Nephron (organoid): ENCODE data around the gene CD226.
"Not testable (repeated sequence)": the region's sequence is repeated elsewhere in the genome, so short reads cannot be mapped to it uniquely, and the experiment has no call there.

Source experiments
- H3K27ac Mint-ChIP-seq, 3 experiments: 2 replicates each; pipeline ENCODE4 v1.8.0; 2020; ENCODE audit warnings: mixed read lengths in 3 of 3, mild to moderate bottlenecking in 2 of 3, moderate library complexity in 1 of 3
- H3K27me3 Mint-ChIP-seq: 2 replicates; pipeline ENCODE4 v1.8.0; 2021; ENCODE audit warnings: low read depth, mild to moderate bottlenecking, moderate library complexity, mixed read lengths
- H3K36me3 Mint-ChIP-seq: 2 replicates; pipeline ENCODE4 v1.8.0; 2020; ENCODE audit warnings: low read depth, mixed read lengths
- H3K4me1 Mint-ChIP-seq: 2 replicates; pipeline ENCODE4 v1.8.0; 2020; ENCODE audit warnings: mixed read lengths
- H3K4me3 Mint-ChIP-seq, 3 experiments: 2 replicates each; pipeline ENCODE4 v1.8.0; 2020; ENCODE audit warnings: mild to moderate bottlenecking in 3 of 3, mixed read lengths in 3 of 3, moderate library complexity in 2 of 3
- H3K9me3 Mint-ChIP-seq: 2 replicates; pipeline ENCODE4 v1.8.0; 2020; ENCODE audit warnings: mixed read lengths
- CTCF ChIP-seq, 3 experiments: fragments of 200-600 bp; sonication (generic); IDR thresholded peaks; one replicate each; pipeline ENCODE4 v1.5.0; 2021; ENCODE audit warnings: antibody characterized with exemption in 3 of 3; ENCODE audit not compliant: unreplicated experiment in 3 of 3

CD226 gene

GRCh38 chr18:69840445-69840844, 107.2 kb downstream of the CD226 start:
- H3K27me3 Mint-ChIP-seq = no peaks in the 10 kb centered on the region
- peak overlapping the region in 1 of 3 experiments; percentile 46 for H3K27ac Mint-ChIP-seq
- H3K36me3 Mint-ChIP-seq = peaks cover 6% of the 10 kb centered on the region
- no peak for TF ChIP-seq CTCF (IDR thresholded peaks at IDR 0.05; ENCODE audit: unreplicated experiment in 3 of 3)
- peaks cover 13% of the 10 kb centered on the region for H3K4me1 Mint-ChIP-seq
- H3K4me3 Mint-ChIP-seq = peak overlapping the region in 1 of 3 experiments; percentile 4
- no peaks in the 10 kb centered on the region for H3K9me3 Mint-ChIP-seq

GRCh38 chr18:69840001-69840400, 107.7 kb downstream of the CD226 start:
- Mint-ChIP-seq H3K27ac (peak overlapping the region in 2 of 3 experiments; percentile 13 to 46), H3K36me3 (peaks cover 6% of the 10 kb centered on the region), H3K27me3 (no peaks in the 10 kb centered on the region), H3K9me3 (no peaks in the 10 kb centered on the region), H3K4me1 (peaks cover 11% of the 10 kb centered on the region), H3K4me3 (peak overlapping the region in 1 of 3 experiments; percentile 4)
- no peak for TF ChIP-seq CTCF (IDR thresholded peaks at IDR 0.05; ENCODE audit: unreplicated experiment in 3 of 3)

- no peak for TF ChIP-seq CTCF (IDR thresholded peaks at IDR 0.05; ENCODE audit: unreplicated experiment in 3 of 3)
- H3K4me3 Mint-ChIP-seq = no peak overlapping the region
- H3K27me3 Mint-ChIP-seq = no peaks in the 10 kb centered on the region
- peak overlapping the region in 1 of 3 experiments; percentile 46 for H3K27ac Mint-ChIP-seq
- peaks cover 11% of the 10 kb centered on the region for H3K4me1 Mint-ChIP-seq
- peaks cover 6% of the 10 kb centered on the region for H3K36me3 Mint-ChIP-seq
- H3K9me3 Mint-ChIP-seq = no peaks in the 10 kb centered on the region
Measured at GRCh38 chr18:69839497-69839896, 108.2 kb downstream of the CD226 start.

- H3K9me3 Mint-ChIP-seq = no peaks in the 10 kb centered on the region
- no peak overlapping the region for H3K27ac Mint-ChIP-seq
- H3K27me3 Mint-ChIP-seq = no peaks in the 10 kb centered on the region
- no peak overlapping the region for H3K4me3 Mint-ChIP-seq
- no peak for TF ChIP-seq CTCF (IDR thresholded peaks at IDR 0.05; ENCODE audit: unreplicated experiment in 3 of 3)
- H3K36me3 Mint-ChIP-seq = peaks cover 6% of the 10 kb centered on the region
- H3K4me1 Mint-ChIP-seq = peaks cover 11% of the 10 kb centered on the region
Measured at GRCh38 chr18:69838620-69839411, 108.9 kb downstream of the CD226 start.

- Mint-ChIP-seq H3K4me1 (peaks cover 6% of the 10 kb centered on the region), H3K27me3 (no peaks in the 10 kb centered on the region), H3K27ac (no peak overlapping the region), H3K36me3 (peaks cover 6% of the 10 kb centered on the region), H3K9me3 (no peaks in the 10 kb centered on the region), H3K4me3 (no peak overlapping the region)
- TF ChIP-seq CTCF (IDR thresholded peaks at IDR 0.05; ENCODE audit: unreplicated experiment in 3 of 3) = no peak
Measured at GRCh38 chr18:69838003-69838402, 109.7 kb downstream of the CD226 start.

GRCh38 chr18:69834980-69835379, 112.7 kb downstream of the CD226 start:
- not testable (repeated sequence) for H3K27ac Mint-ChIP-seq

More at GRCh38 chr18:69834980-69835379, 112.7 kb downstream of the CD226 start:
- not testable (repeated sequence) for H3K4me1 Mint-ChIP-seq, H3K27me3 Mint-ChIP-seq, H3K4me3 Mint-ChIP-seq, H3K9me3 Mint-ChIP-seq, H3K36me3 Mint-ChIP-seq
